DOHH2 (cell line): ENCODE data around the gene SAFB.

ENCODE experiments used
- H3F3A ChIP-seq: fragments of 200-600 bp; sonication (generic), shearing (Covaris generic); 2 replicates; pipeline ENCODE4 v1.6.0; 2016; ENCODE audit warnings: antibody characterized with exemption, mild to moderate bottlenecking; ENCODE audit not compliant: control insufficient read depth, insufficient read depth
- H3K27ac ChIP-seq: fragments of 200-600 bp; sonication (generic); 2 replicates; pipeline ENCODE4 v1.5.1; 2014; ENCODE audit warnings: low read depth, mild to moderate bottlenecking, low read length, moderate library complexity
- H3K27me3 ChIP-seq: fragments of 200-600 bp; sonication (generic); 2 replicates; pipeline ENCODE4 v1.6.1; 2014; ENCODE audit warnings: mild to moderate bottlenecking, low read length, mixed read lengths; ENCODE audit not compliant: control insufficient read depth
- H3K36me3 ChIP-seq: fragments of 200-600 bp; sonication (generic); 2 replicates; pipeline ENCODE4 v1.6.1; 2014; ENCODE audit warnings: mild to moderate bottlenecking, low read length, moderate library complexity, mixed read lengths; ENCODE audit not compliant: control insufficient read depth
- H3K4me1 ChIP-seq: fragments of 200-600 bp; sonication (generic); 2 replicates; pipeline ENCODE4 v1.6.1; 2014; ENCODE audit warnings: mild to moderate bottlenecking, low read length, mixed read lengths; ENCODE audit not compliant: control insufficient read depth
- H3K4me2 ChIP-seq: fragments of 200-600 bp; sonication (generic); 2 replicates; pipeline ENCODE4 v1.6.0; 2014; ENCODE audit warnings: mild to moderate bottlenecking, low read length, moderate library complexity
- H3K4me3 ChIP-seq: fragments of 200-600 bp; sonication (generic); 2 replicates; pipeline ENCODE4 v1.5.1; 2014; ENCODE audit warnings: mild to moderate bottlenecking, low read length, mixed read lengths
- H3K79me2 ChIP-seq: fragments of 200-600 bp; sonication (generic); 2 replicates; pipeline ENCODE4 v1.6.1; 2014; ENCODE audit warnings: mild to moderate bottlenecking, low read length, mixed read lengths; ENCODE audit not compliant: control insufficient read depth
- H3K9me2 ChIP-seq: fragments of 200-600 bp; sonication (generic); replicated peaks from 2 replicates; pipeline ENCODE4 v1.6.1; 2014; ENCODE audit warnings: mild to moderate bottlenecking, low read length, mixed read lengths; ENCODE audit not compliant: control insufficient read depth
- H3K9me3 ChIP-seq: fragments of 200-600 bp; sonication (generic); 2 replicates; pipeline ENCODE4 v1.6.1; 2014; ENCODE audit warnings: antibody characterized with exemption, low read length, mixed read lengths; ENCODE audit not compliant: control insufficient read depth, insufficient read depth
- H4K20me1 ChIP-seq: fragments of 200-600 bp; sonication (generic); 2 replicates; pipeline ENCODE4 v1.6.0; 2014; ENCODE audit warnings: low read depth, mild to moderate bottlenecking, antibody characterized with exemption, low read length, moderate library complexity; ENCODE audit not compliant: control insufficient read depth, insufficient read depth
- EZH2phosphoT487 ChIP-seq: fragments of 200-600 bp; sonication (generic); IDR thresholded peaks from 2 replicates; pipeline ENCODE4 v1.6.1; 2017; ENCODE audit warnings: borderline replicate concordance, mild to moderate bottlenecking, antibody characterized with exemption, low read length, moderate library complexity, mixed read lengths
- TF ChIP-seq, protein P1 (sequence below): fragments of 200-600 bp; sonication (generic); IDR thresholded peaks from one replicate; pipeline ENCODE4 v1.5.1; 2014; ENCODE audit warnings: antibody characterized with exemption, mild to moderate bottlenecking, low read depth, low read length; ENCODE audit not compliant: poor library complexity, severe bottlenecking

The SAFB gene

DNA sequence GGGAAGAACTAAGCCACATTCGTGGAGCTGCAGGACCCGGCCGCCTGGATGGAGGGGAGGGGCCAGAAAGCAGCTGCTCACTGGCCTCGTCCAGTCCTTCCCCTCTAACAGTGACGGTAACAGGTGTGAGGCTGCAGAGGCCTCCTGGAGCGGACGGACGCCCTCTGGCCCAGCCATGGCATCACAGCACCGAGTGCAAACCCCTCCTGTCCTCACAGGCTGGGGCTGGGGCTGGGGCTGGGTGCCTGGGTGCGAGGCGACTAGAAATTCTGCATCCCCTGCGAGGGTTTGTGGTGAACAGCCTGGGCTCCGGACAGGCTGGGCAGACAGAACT, 53.9 kb downstream of the SAFB start:
- Histone ChIP-seq H3K27me3 (0 out of 2 replicates have a peak, but pooled peaks cover 2% of the 10 kb centered on the region), H3K9me3 (no peaks in the 10 kb centered on the region), H3F3A (no peaks in the 10 kb centered on the region), H3K4me3 (no peak overlapping the region), H3K9me2 (no peaks in the 10 kb centered on the region), H3K79me2 (peaks cover 11% of the 10 kb centered on the region), H3K36me3 (peaks cover 10% of the 10 kb centered on the region), H3K4me1 (peaks cover 13% of the 10 kb centered on the region), H3K27ac (no peak overlapping the region), H3K4me2 (no peak overlapping the region), H4K20me1 (no peaks in the 10 kb centered on the region)
- TF ChIP-seq EZH2phosphoT487 = no peak
- TF ChIP-seq, protein P1, sequence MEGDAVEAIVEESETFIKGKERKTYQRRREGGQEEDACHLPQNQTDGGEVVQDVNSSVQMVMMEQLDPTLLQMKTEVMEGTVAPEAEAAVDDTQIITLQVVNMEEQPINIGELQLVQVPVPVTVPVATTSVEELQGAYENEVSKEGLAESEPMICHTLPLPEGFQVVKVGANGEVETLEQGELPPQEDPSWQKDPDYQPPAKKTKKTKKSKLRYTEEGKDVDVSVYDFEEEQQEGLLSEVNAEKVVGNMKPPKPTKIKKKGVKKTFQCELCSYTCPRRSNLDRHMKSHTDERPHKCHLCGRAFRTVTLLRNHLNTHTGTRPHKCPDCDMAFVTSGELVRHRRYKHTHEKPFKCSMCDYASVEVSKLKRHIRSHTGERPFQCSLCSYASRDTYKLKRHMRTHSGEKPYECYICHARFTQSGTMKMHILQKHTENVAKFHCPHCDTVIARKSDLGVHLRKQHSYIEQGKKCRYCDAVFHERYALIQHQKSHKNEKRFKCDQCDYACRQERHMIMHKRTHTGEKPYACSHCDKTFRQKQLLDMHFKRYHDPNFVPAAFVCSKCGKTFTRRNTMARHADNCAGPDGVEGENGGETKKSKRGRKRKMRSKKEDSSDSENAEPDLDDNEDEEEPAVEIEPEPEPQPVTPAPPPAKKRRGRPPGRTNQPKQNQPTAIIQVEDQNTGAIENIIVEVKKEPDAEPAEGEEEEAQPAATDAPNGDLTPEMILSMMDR = no peak

DNA sequence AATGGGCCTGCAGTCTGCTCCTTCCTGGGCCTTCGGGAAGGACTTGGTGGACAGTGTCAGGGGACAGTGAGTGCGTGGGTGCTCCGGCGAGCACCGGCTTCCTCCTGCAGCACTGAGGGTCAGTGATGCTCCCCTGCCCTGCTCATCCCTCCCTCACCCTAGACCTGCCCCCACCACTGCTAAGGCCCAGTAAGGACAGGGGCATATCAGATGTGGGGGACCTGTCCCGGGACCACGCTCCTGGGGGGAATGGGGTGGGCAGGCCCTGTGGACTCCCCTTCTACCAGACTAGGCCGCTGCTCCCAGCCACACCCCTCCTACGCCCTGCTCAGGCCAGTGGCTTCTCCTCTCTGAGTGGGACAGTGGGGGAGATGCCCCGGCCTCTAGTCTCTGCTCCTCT, 54.3 kb downstream of the SAFB start:
- no peaks in the 10 kb centered on the region for H4K20me1 ChIP-seq
- no peak overlapping the region for H3K27ac ChIP-seq
- peaks cover 11% of the 10 kb centered on the region for H3K79me2 ChIP-seq
- H3F3A ChIP-seq = no peaks in the 10 kb centered on the region
- peaks cover 13% of the 10 kb centered on the region for H3K4me1 ChIP-seq
- H3K36me3 ChIP-seq = peaks cover 6% of the 10 kb centered on the region
- H3K4me2 ChIP-seq = no peak overlapping the region
- 0 out of 2 replicates have a peak, but pooled peaks cover 2% of the 10 kb centered on the region for H3K27me3 ChIP-seq
- H3K9me3 ChIP-seq = no peaks in the 10 kb centered on the region
- no peak overlapping the region for H3K4me3 ChIP-seq
- no peak for TF ChIP-seq EZH2phosphoT487
- TF ChIP-seq, protein P1 = no peak
- H3K9me2 ChIP-seq = no peaks in the 10 kb centered on the region

DNA sequence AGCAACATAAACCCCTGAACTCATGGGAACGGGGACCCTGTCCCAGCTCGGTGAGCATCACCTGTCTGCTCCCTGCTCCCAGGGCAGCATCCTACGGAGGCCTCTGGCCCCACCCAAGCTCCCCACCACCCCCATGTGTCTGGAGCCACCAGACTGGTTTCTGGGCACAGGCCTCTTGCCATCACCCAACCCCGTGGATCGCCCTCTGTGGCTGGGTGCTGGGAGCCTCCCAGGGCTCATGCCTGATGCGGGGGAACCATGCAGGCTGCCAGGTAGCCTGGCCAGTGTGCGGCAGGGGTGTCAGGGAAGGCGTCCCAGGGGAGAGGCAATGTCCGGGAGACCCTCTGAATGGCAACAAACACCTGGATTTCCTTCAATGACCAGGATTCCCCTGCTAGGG, 54.7 kb downstream of the SAFB start:
- no peaks in the 10 kb centered on the region for H3F3A ChIP-seq
- H4K20me1 ChIP-seq = no peaks in the 10 kb centered on the region
- peaks cover 11% of the 10 kb centered on the region for H3K79me2 ChIP-seq
- H3K27ac ChIP-seq = no peak overlapping the region
- H3K4me1 ChIP-seq = peaks cover 13% of the 10 kb centered on the region
- H3K27me3 ChIP-seq = 0 out of 2 replicates have a peak, but pooled peaks cover 2% of the 10 kb centered on the region
- no peak overlapping the region for H3K4me3 ChIP-seq
- no peak for TF ChIP-seq EZH2phosphoT487
- TF ChIP-seq, protein P1 = no peak
- no peaks in the 10 kb centered on the region for H3K9me2 ChIP-seq
- H3K36me3 ChIP-seq = peaks cover 5% of the 10 kb centered on the region
- H3K9me3 ChIP-seq = no peaks in the 10 kb centered on the region
- no peak overlapping the region for H3K4me2 ChIP-seq
